ENCODE results near the gene LOXL1. TPM values are rescaled to one million over a fixed set of nuclear protein-coding genes. Genes with fewer than 3 reads are reported as not detected.

The LOXL1 gene
- total and polyA plus RNA-seq, 2 of the 4 experiments (the other 2 are of a cell fraction): 148 to 332 TPM

DNA sequence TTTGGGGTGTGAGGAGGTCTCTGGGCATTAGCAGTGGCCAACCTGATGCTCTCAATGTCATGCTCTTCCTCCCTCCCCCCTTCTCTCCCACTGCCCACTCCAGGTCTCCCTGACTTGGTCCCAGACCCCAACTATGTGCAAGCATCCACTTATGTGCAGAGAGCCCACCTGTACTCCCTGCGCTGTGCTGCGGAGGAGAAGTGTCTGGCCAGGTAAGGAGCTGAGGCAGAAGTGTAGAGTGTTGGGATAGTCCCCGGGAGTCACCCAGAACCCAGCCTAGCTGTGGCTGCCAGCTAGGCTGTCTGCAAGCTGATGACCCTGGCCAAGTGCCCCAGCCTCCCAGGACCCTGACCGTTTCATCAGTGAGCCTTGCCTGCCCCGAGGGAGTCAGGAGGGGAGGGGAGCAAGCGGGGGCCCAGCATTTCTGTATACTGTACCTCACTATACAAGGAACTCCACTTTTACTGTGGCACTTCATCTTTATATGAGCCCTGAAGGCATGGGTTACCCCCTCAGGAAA, 16.5 kb downstream of the LOXL1 start:
- peak overlapping the region; percentile 22; the same call in 1 of the 2 replicates for H3K14ac ChIP-seq (replicated peaks; ENCODE audit: low read depth, low read length)
- dilution Hi-C loops (cut with HindIII; ENCODE audit: low sequenced_read_pairs, unreplicated experiment): no loop called here
- CTCF ChIA-PET: no interaction called here

More for the DNA sequence above, 16.5 kb downstream of the LOXL1 start:
- peaks cover 40% of the 10 kb centered on the region for H3K36me3 ChIP-seq (ENCODE audit: control insufficient read depth, insufficient read depth, low read length)
- no peak for ATAC-seq (ENCODE audit: low read depth)
- H2AFZ ChIP-seq (replicated peaks; ENCODE audit: low read length, poor library complexity): no peak overlapping the region
- H3K18ac ChIP-seq (ENCODE audit: low read depth, low read length): no peak overlapping the region
- peak overlapping the region; percentile 98; the same call in 1 of the 2 replicates for H2BK20ac ChIP-seq (ENCODE audit: low read depth, low read length)
- H2BK120ac ChIP-seq (ENCODE audit: low read depth, low read length): peak overlapping the region; percentile 99; the same call in 1 of the 2 replicates
- H4K8ac ChIP-seq (ENCODE audit: low read depth in 2 of 2, low read length in 2 of 2): peak overlapping the region; percentile 98 to 100; a peak in 1 of 4 replicates
- peak overlapping the region; percentile 17; the same call in 1 of the 2 replicates for H4K5ac ChIP-seq (ENCODE audit: low read depth, low read length)
- H2AK5ac ChIP-seq (ENCODE audit: low read depth, low read length): peak overlapping the region; percentile 100; the same call in 1 of the 2 replicates
- no TSS peak for BruUV-seq (replicated peaks)
- peak overlapping the region; percentile 100 for H3K4ac ChIP-seq (ENCODE audit: low read depth, low read length)
- POLR2A ChIA-PET (ENCODE audit: unreplicated experiment): no interaction called here
- peak overlapping the region; percentile 17; the same call in 1 of the 2 replicates for H3K23ac ChIP-seq (ENCODE audit: low read depth, low read length)
- no peaks in the 10 kb centered on the region for H3K9me3 ChIP-seq (ENCODE audit: control insufficient read depth, insufficient read depth, low read length)
- no peaks in the 10 kb centered on the region for H3K27me3 ChIP-seq (ENCODE audit: control insufficient read depth, insufficient read depth, low read length)
- H2AK9ac ChIP-seq (replicated peaks; ENCODE audit: low read depth, low read length, poor library complexity): peak overlapping the region; percentile 98
- H2BK15ac ChIP-seq (ENCODE audit: low read depth, low read length): peak overlapping the region; percentile 98; the same call in 1 of the 3 replicates
- peak overlapping the region; percentile 98 for H4K91ac ChIP-seq (ENCODE audit: insufficient read depth, low read depth, low read length)
- peak overlapping the region; percentile 23 for H2BK5ac ChIP-seq (ENCODE audit: low read depth, low read length, poor library complexity, severe bottlenecking)
- in situ Hi-C loops (cut with MboI; ENCODE audit: low sequenced_read_pairs) (no loop called here), intact Hi-C loops (cut with micrococcal nuclease) (no loop called here)
- no peak overlapping the region for H3K4me3 ChIP-seq (ENCODE audit: insufficient read depth, low read depth, low read length)
- no peak overlapping the region for H3K9ac ChIP-seq (ENCODE audit: low read depth, low read length)
- no CpG with 5 or more reads among the region's 6 CpGs for WGBS, 2 experiments (ENCODE audit: extremely low coverage in 2 of 2, insufficient read length in 1 of 2)
- H3K4me2 ChIP-seq (ENCODE audit: low read depth, low read length): no peak overlapping the region
- H4K20me1 ChIP-seq (ENCODE audit: insufficient read depth, low read length): no peaks in the 10 kb centered on the region
- peaks cover 20% of the 10 kb centered on the region for H3K9me1 ChIP-seq (ENCODE audit: insufficient read depth, low read length)
- peaks cover 34% of the 10 kb centered on the region for H3K4me1 ChIP-seq (ENCODE audit: control insufficient read depth, insufficient read depth, low read length)
- TF ChIP-seq FOS (IDR thresholded peaks at IDR 0.05; ENCODE audit: low read depth, low read length) (no peak), ELK1 (IDR thresholded peaks at IDR 0.05; ENCODE audit: borderline replicate concordance, low read depth, low read length) (no peak)
- no peak overlapping the region for H3K27ac ChIP-seq (ENCODE audit: insufficient read depth, low read length)
- H3K79me1 ChIP-seq (ENCODE audit: low read depth in 1 of 2, low read length in 2 of 2): peaks cover 39 to 72% of the 10 kb centered on the region in 2 experiments
- H3K56ac ChIP-seq (ENCODE audit: extremely low read depth, insufficient read depth, low read length): no peak overlapping the region
- DNase-seq: no peak
